KMS-11 (cell line): ENCODE measurements around the gene C3orf49.

Experiments
- H2AFZ ChIP-seq: fragments of 200-600 bp; sonication (generic); 2 replicates; pipeline ENCODE4 v1.6.1; 2016; ENCODE audit warnings: antibody characterized with exemption, mixed run types, low read depth
- H3K27ac ChIP-seq: fragments of 200-600 bp; sonication (generic); 2 replicates; pipeline ENCODE4 v1.6.1; 2016; ENCODE audit warnings: mild to moderate bottlenecking, mixed run types
- H3K27me3 ChIP-seq: fragments of 200-600 bp; sonication (generic); 2 replicates; pipeline ENCODE4 v1.6.1; 2017; ENCODE audit warnings: mild to moderate bottlenecking, low read depth, mixed run types, moderate library complexity; ENCODE audit not compliant: insufficient read depth
- H3K36me3 ChIP-seq: fragments of 200-600 bp; sonication (generic); 2 replicates; pipeline ENCODE4 v1.6.1; 2017; ENCODE audit warnings: mild to moderate bottlenecking, mixed run types; ENCODE audit not compliant: insufficient read depth
- H3K4me1 ChIP-seq: fragments of 200-600 bp; sonication (generic); 2 replicates; pipeline ENCODE4 v1.6.1; 2016; ENCODE audit warnings: mild to moderate bottlenecking, low read depth, mixed run types; ENCODE audit not compliant: poor library complexity, severe bottlenecking
- H3K4me2 ChIP-seq: fragments of 200-600 bp; sonication (generic); 2 replicates; pipeline ENCODE4 v1.7.0; 2016; ENCODE audit warnings: mild to moderate bottlenecking, mixed run types
- H3K4me3 ChIP-seq: fragments of 200-600 bp; sonication (generic); IDR thresholded peaks from 2 replicates; pipeline ENCODE4 v1.6.1; 2017; ENCODE audit warnings: low read depth, low read length, mixed read lengths; ENCODE audit not compliant: insufficient read depth
- H3K79me2 ChIP-seq: fragments of 200-600 bp; sonication (generic); 2 replicates; pipeline ENCODE4 v1.6.1; 2016; ENCODE audit warnings: low read depth, mixed run types; ENCODE audit not compliant: insufficient read depth
- H3K9ac ChIP-seq: fragments of 200-600 bp; sonication (generic); 2 replicates; pipeline ENCODE4 v1.6.1; 2016; ENCODE audit warnings: mild to moderate bottlenecking, mixed run types
- H4K20me1 ChIP-seq: fragments of 200-600 bp; sonication (generic); 2 replicates; pipeline ENCODE4 v1.6.1; 2016; ENCODE audit warnings: mild to moderate bottlenecking, mixed run types; ENCODE audit not compliant: insufficient read depth
- CTCF ChIP-seq: fragments of 200-600 bp; sonication (generic); conservative IDR thresholded peaks from 2 replicates; pipeline ENCODE4 v1.6.1; 2017; ENCODE audit warnings: low read depth, mild to moderate bottlenecking, antibody characterized with exemption, low read length, moderate library complexity, mixed read lengths

The C3orf49 gene

GRCh38 chr3:63795438-63795837 lies 23.7 kb upstream of the C3orf49 start:
- H3K4me2 ChIP-seq = no peak overlapping the region

GRCh38 chr3:63798544-63798943 lies 20.6 kb upstream of the C3orf49 start:
- H3K4me1 ChIP-seq = no peaks in the 10 kb centered on the region
- no peaks in the 10 kb centered on the region for H3K79me2 ChIP-seq
- no peak overlapping the region for H3K9ac ChIP-seq
- no peak overlapping the region for H3K27ac ChIP-seq
- H3K4me2 ChIP-seq = no peak overlapping the region
- no peak overlapping the region for H3K4me3 ChIP-seq
- H2AFZ ChIP-seq = no peak overlapping the region
- no peak for TF ChIP-seq CTCF
- no peaks in the 10 kb centered on the region for H3K27me3 ChIP-seq
- no peaks in the 10 kb centered on the region for H4K20me1 ChIP-seq
- no peaks in the 10 kb centered on the region for H3K36me3 ChIP-seq

More at GRCh38 chr3:63795438-63795837, 23.7 kb upstream of the C3orf49 start:
- Histone ChIP-seq H3K9ac (no peak overlapping the region), H4K20me1 (no peaks in the 10 kb centered on the region), H3K36me3 (no peaks in the 10 kb centered on the region), H3K4me1 (no peaks in the 10 kb centered on the region), H3K27me3 (no peaks in the 10 kb centered on the region), H3K27ac (no peak overlapping the region), H3K79me2 (no peaks in the 10 kb centered on the region), H2AFZ (no peak overlapping the region), H3K4me3 (no peak overlapping the region)
- TF ChIP-seq CTCF = no peak

GRCh38 chr3:63798949-63799348 lies 20.1 kb upstream of the C3orf49 start:
- Histone ChIP-seq H3K27me3 (no peaks in the 10 kb centered on the region), H3K4me1 (no peaks in the 10 kb centered on the region), H3K27ac (no peak overlapping the region), H3K9ac (no peak overlapping the region), H2AFZ (no peak overlapping the region), H3K36me3 (no peaks in the 10 kb centered on the region), H3K4me2 (no peak overlapping the region), H3K4me3 (no peak overlapping the region), H4K20me1 (no peaks in the 10 kb centered on the region), H3K79me2 (no peaks in the 10 kb centered on the region)
- no peak for TF ChIP-seq CTCF

GRCh38 chr3:63800097-63800496 lies 19.0 kb upstream of the C3orf49 start:
- Histone ChIP-seq H3K4me3 (no peak overlapping the region), H3K4me2 (no peak overlapping the region), H4K20me1 (no peaks in the 10 kb centered on the region), H3K36me3 (no peaks in the 10 kb centered on the region), H3K4me1 (no peaks in the 10 kb centered on the region), H3K27me3 (no peaks in the 10 kb centered on the region), H2AFZ (no peak overlapping the region), H3K27ac (no peak overlapping the region), H3K9ac (no peak overlapping the region), H3K79me2 (no peaks in the 10 kb centered on the region)
- no peak for TF ChIP-seq CTCF

- H3K4me1 ChIP-seq = no peaks in the 10 kb centered on the region
- H3K4me2 ChIP-seq = no peak overlapping the region
- no peak overlapping the region for H2AFZ ChIP-seq
Observed at GRCh38 chr3:63803911-63804310, 15.2 kb upstream of the C3orf49 start.

More at GRCh38 chr3:63803911-63804310, 15.2 kb upstream of the C3orf49 start:
- no peak overlapping the region for H3K4me3 ChIP-seq
- H4K20me1 ChIP-seq = no peaks in the 10 kb centered on the region
- TF ChIP-seq CTCF = no peak
- no peaks in the 10 kb centered on the region for H3K27me3 ChIP-seq
- H3K9ac ChIP-seq = no peak overlapping the region
- H3K79me2 ChIP-seq = no peaks in the 10 kb centered on the region
- H3K36me3 ChIP-seq = no peaks in the 10 kb centered on the region
- H3K27ac ChIP-seq = no peak overlapping the region
